Measurements from ENCODE around the gene ACSL1. TPM values are rescaled to one million over a fixed set of nuclear protein-coding genes. Genes with fewer than 3 reads are reported as not detected.

The ACSL1 gene
- total and polyA plus RNA-seq, 2 donors (not counting 1 experiment from before 2014, with no cell fraction given), result 15.4 to 30.1 TPM

DNA sequence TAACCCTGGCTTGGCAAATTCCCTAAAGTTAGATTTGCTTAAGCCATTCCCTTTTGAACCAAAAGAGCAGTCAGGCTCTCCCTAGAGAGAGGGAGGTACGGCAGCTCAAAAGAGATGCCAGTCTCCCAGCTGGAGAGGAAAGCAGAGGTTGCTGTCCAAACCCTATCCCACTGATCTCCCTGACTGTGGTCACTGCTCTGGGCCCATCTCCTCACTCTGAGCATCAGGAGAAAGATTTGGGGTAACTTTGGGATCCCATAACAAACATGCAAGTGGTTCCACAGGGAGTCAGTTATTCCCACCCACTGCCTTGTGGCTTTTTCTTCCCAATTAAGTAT lies 17.1 kb downstream of the ACSL1 start:
- Histone ChIP-seq H3K4me3 (replicated peaks in 1 of 4; ENCODE audit: control extremely low read depth in 1 of 4, insufficient read depth in 1 of 4, low read depth in 3 of 4, low read length in 4 of 4) (no peak overlapping the region), H3K9me3 (ENCODE audit: control insufficient read depth, insufficient read depth, low read depth, low read length) (no peaks in the 10 kb centered on the region), H3K79me2 (ENCODE audit: control insufficient read depth, insufficient read depth, low read length) (no peaks in the 10 kb centered on the region), H3K27me3 (ENCODE audit: control insufficient read depth, insufficient read depth, low read length) (no peaks in the 10 kb centered on the region), H3K27ac (ENCODE audit: insufficient read depth, low read length) (no peak overlapping the region), H2AFZ (ENCODE audit: low read length) (no peak overlapping the region), H3K4me2 (ENCODE audit: extremely low read depth, insufficient read depth, low read length) (peak overlapping the region; percentile 52), H3K9ac (ENCODE audit: insufficient read depth, low read length) (no peak overlapping the region), H3K4me1 (ENCODE audit: control insufficient read depth, extremely low read depth, insufficient read depth, low read length) (no peaks in the 10 kb centered on the region), H4K20me1 (ENCODE audit: control insufficient read depth, extremely low read depth, insufficient read depth, low read length) (no peaks in the 10 kb centered on the region), H3K36me3 (ENCODE audit: control insufficient read depth, insufficient read depth, low read length) (no peaks in the 10 kb centered on the region)
- TF ChIP-seq, protein P1, sequence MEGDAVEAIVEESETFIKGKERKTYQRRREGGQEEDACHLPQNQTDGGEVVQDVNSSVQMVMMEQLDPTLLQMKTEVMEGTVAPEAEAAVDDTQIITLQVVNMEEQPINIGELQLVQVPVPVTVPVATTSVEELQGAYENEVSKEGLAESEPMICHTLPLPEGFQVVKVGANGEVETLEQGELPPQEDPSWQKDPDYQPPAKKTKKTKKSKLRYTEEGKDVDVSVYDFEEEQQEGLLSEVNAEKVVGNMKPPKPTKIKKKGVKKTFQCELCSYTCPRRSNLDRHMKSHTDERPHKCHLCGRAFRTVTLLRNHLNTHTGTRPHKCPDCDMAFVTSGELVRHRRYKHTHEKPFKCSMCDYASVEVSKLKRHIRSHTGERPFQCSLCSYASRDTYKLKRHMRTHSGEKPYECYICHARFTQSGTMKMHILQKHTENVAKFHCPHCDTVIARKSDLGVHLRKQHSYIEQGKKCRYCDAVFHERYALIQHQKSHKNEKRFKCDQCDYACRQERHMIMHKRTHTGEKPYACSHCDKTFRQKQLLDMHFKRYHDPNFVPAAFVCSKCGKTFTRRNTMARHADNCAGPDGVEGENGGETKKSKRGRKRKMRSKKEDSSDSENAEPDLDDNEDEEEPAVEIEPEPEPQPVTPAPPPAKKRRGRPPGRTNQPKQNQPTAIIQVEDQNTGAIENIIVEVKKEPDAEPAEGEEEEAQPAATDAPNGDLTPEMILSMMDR (conservative IDR thresholded peaks at IDR 0.05 in 1 of 2, IDR thresholded peaks at IDR 0.05 in 1 of 2; ENCODE audit: low read depth in 1 of 2, low read length in 2 of 2), result no peak
- DNase-seq (ENCODE audit: low read depth in 2 of 2), result no peak

DNA sequence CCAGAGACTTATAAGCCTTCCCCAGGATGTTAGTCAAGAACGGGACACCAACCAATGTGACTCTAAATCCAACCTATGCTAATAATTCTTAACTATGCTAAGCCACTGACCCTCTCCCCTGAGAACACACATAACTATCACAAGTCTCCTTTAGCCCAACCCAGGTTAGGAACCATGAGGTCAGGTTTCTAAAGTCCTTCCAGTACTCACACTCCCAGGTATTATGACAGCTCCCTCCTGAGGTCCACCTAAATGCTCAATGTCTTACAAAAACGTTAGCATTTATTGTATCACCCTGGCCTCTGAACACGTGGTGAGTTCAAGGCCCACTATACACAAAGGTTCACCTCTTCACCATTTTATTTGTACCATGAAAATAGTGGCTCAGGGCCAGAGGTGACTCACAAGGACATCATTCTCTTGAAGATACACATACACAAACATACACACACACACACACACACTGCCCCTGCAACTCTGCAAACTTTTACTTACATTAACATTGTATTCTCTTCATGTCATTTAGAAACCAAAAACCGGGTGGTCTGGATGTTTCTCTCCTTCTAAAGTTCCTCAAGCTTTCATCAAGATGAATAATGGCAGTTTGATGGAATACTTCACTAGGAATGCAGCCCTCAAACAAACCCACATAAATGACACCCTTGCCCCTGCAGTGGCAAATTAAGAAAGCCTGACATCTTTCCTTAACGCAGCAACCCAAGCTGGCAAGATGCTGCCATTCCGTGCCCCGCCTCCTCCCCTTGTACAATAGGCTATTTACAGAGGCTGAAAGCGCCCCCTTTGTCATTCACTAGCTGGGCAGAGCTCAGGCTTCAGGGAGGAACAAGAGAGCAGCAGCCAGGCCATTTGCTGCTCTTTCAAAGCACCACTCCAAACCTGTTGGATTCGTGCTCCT lies 17.7 kb downstream of the ACSL1 start:
- Histone ChIP-seq H3K36me3 (ENCODE audit: control insufficient read depth, insufficient read depth, low read length) (no peaks in the 10 kb centered on the region), H3K4me1 (ENCODE audit: control insufficient read depth, extremely low read depth, insufficient read depth, low read length) (no peaks in the 10 kb centered on the region), H3K4me2 (ENCODE audit: extremely low read depth, insufficient read depth, low read length) (peak overlapping the region; percentile 52), H2AFZ (ENCODE audit: low read length) (no peak overlapping the region), H3K9ac (ENCODE audit: insufficient read depth, low read length) (no peak overlapping the region), H3K27me3 (ENCODE audit: control insufficient read depth, insufficient read depth, low read length) (no peaks in the 10 kb centered on the region), H3K4me3 (replicated peaks in 1 of 4; ENCODE audit: control extremely low read depth in 1 of 4, insufficient read depth in 1 of 4, low read depth in 3 of 4, low read length in 4 of 4) (no peak overlapping the region), H4K20me1 (ENCODE audit: control insufficient read depth, extremely low read depth, insufficient read depth, low read length) (no peaks in the 10 kb centered on the region), H3K79me2 (ENCODE audit: control insufficient read depth, insufficient read depth, low read length) (no peaks in the 10 kb centered on the region), H3K27ac (ENCODE audit: insufficient read depth, low read length) (no peak overlapping the region), H3K9me3 (ENCODE audit: control insufficient read depth, insufficient read depth, low read depth, low read length) (no peaks in the 10 kb centered on the region)
- peak; percentile 81 to 86 for DNase-seq (ENCODE audit: low read depth in 2 of 2)
- TF ChIP-seq, protein P1 (conservative IDR thresholded peaks at IDR 0.05 in 1 of 2, IDR thresholded peaks at IDR 0.05 in 1 of 2; ENCODE audit: low read depth in 1 of 2, low read length in 2 of 2), result no peak
- TF ChIP-seq EZH2 (IDR thresholded peaks at IDR 0.05; ENCODE audit: low read length, missing control alignments), result no peak

DNA sequence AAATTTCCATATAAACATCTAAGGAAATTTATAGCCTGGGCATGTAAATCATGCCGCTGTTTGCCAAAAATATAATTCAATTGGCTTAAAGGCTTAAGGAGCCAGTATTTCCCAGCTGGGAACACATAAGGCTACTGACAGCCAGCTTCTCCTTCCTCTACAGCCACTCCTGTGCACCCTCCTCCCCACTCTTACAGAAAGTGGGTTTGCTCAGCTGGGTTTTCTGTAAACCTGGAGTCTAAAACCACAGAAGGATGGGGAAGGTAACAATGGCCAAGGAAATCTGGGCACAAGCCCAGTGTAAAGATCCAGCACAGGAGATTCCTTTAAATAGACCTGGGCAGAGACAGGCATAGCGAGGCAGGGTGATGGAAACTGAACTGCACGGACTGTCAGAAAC lies 18.5 kb downstream of the ACSL1 start:
- H3K79me2 ChIP-seq (ENCODE audit: control insufficient read depth, insufficient read depth, low read length), result no peaks in the 10 kb centered on the region
- H3K9ac ChIP-seq (ENCODE audit: insufficient read depth, low read length), result no peak overlapping the region
- peak; percentile 22 to 26 for DNase-seq (ENCODE audit: low read depth in 2 of 2)
- no peaks in the 10 kb centered on the region for H3K27me3 ChIP-seq (ENCODE audit: control insufficient read depth, insufficient read depth, low read length)
- H4K20me1 ChIP-seq (ENCODE audit: control insufficient read depth, extremely low read depth, insufficient read depth, low read length), result no peaks in the 10 kb centered on the region
- no peaks in the 10 kb centered on the region for H3K36me3 ChIP-seq (ENCODE audit: control insufficient read depth, insufficient read depth, low read length)
- TF ChIP-seq, protein P1 (conservative IDR thresholded peaks at IDR 0.05 in 1 of 2, IDR thresholded peaks at IDR 0.05 in 1 of 2; ENCODE audit: low read depth in 1 of 2, low read length in 2 of 2), result no peak
- TF ChIP-seq EZH2 (IDR thresholded peaks at IDR 0.05; ENCODE audit: low read length, missing control alignments), result no peak
- H2AFZ ChIP-seq (ENCODE audit: low read length), result no peak overlapping the region
- no peak overlapping the region for H3K4me2 ChIP-seq (ENCODE audit: extremely low read depth, insufficient read depth, low read length)
- no peaks in the 10 kb centered on the region for H3K4me1 ChIP-seq (ENCODE audit: control insufficient read depth, extremely low read depth, insufficient read depth, low read length)
- no peak overlapping the region for H3K27ac ChIP-seq (ENCODE audit: insufficient read depth, low read length)
- no peak overlapping the region for H3K4me3 ChIP-seq (replicated peaks in 1 of 4; ENCODE audit: control extremely low read depth in 1 of 4, insufficient read depth in 1 of 4, low read depth in 3 of 4, low read length in 4 of 4)
- H3K9me3 ChIP-seq (ENCODE audit: control insufficient read depth, insufficient read depth, low read depth, low read length), result no peaks in the 10 kb centered on the region
